ENCODE measurements around the gene SMG9. TPM values are rescaled to one million over a fixed set of nuclear protein-coding genes. Genes with fewer than 3 reads are reported as not detected.

SMG9 gene
- total and polyA plus RNA-seq, 2 of the 13 experiments (the other 11 are each of a cell fraction or from before 2014, with no cell fraction given): 16.1 to 18.7 TPM

GRCh38 chr19:43804432-43804831 is 49.7 kb upstream of the SMG9 start:
- Histone ChIP-seq H3K79me2 (ENCODE audit: insufficient read depth, low read length) (no peaks in the 10 kb centered on the region), H3K27ac (ENCODE audit: extremely low read length, insufficient read depth, low read length) (no peak overlapping the region), H3K9me3 (ENCODE audit: low read length) (no peaks in the 10 kb centered on the region), H4K20me1 (ENCODE audit: insufficient read depth, low read length) (no peaks in the 10 kb centered on the region), H3K4me3 (replicated peaks in 1 of 3; ENCODE audit: insufficient read depth in 1 of 3, low read depth in 2 of 3, low read length in 3 of 3) (no peak overlapping the region), H3K4me1 (ENCODE audit: insufficient read depth, low read length) (no peaks in the 10 kb centered on the region), H3K36me3 (replicated peaks in 1 of 2; ENCODE audit: control insufficient read depth in 1 of 2, insufficient read depth in 2 of 2, low read length in 2 of 2) (no peaks in the 10 kb centered on the region), H3K27me3 (ENCODE audit: control insufficient read depth in 1 of 2, insufficient read depth in 2 of 2, low read length in 2 of 2) (peaks cover 0 to 2% of the 10 kb centered on the region in 2 experiments; a peak in 2 of 5 replicates), H3K4me2 (ENCODE audit: low read depth, low read length) (no peak overlapping the region), H2AFZ (ENCODE audit: low read length) (no peak overlapping the region), H3K9ac (ENCODE audit: insufficient read depth, low read depth, low read length) (no peak overlapping the region)
- no peak for DNase-seq (ENCODE audit: low spot score)
- TF ChIP-seq ZNF883 (CRISPR knock-in tag; IDR thresholded peaks at IDR 0.05; ENCODE audit: not compliant biosample characterization): no peak
- TF ChIP-seq UBTF (CRISPR knock-in tag; IDR thresholded peaks at IDR 0.05): no peak
- TF ChIP-seq, protein P1, sequence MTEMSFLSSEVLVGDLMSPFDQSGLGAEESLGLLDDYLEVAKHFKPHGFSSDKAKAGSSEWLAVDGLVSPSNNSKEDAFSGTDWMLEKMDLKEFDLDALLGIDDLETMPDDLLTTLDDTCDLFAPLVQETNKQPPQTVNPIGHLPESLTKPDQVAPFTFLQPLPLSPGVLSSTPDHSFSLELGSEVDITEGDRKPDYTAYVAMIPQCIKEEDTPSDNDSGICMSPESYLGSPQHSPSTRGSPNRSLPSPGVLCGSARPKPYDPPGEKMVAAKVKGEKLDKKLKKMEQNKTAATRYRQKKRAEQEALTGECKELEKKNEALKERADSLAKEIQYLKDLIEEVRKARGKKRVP (CRISPR knock-in tag; IDR thresholded peaks at IDR 0.05): no peak
- TF ChIP-seq RFXANK (CRISPR knock-in tag; IDR thresholded peaks at IDR 0.05): no peak
- no peak for TF ChIP-seq ZNF501 (CRISPR knock-in tag; IDR thresholded peaks at IDR 0.05)
- no peak for TF ChIP-seq GLMP (CRISPR knock-in tag; IDR thresholded peaks at IDR 0.05; ENCODE audit: borderline replicate concordance)
- TF ChIP-seq CHD4 (IDR thresholded peaks at IDR 0.05; ENCODE audit: borderline replicate concordance, low read length): no peak
- no peak for TF ChIP-seq HOXA3 (CRISPR knock-in tag; IDR thresholded peaks at IDR 0.05)
- TF ChIP-seq MYC (CRISPR knock-in tag; IDR thresholded peaks at IDR 0.05; ENCODE audit: borderline replicate concordance): no peak
- no peak for ATAC-seq
- no peak for FAIRE-seq
- intact Hi-C loops (cut with micrococcal nuclease; ENCODE audit: unreplicated experiment) (no loop called here), in situ Hi-C loops (cut with HindIII; ENCODE audit: extremely low pct_ligation_motif_present, low pct_unique_long_range_greater_than_20kb) (no loop called here)
- BruUV-seq (replicated peaks): no TSS peak
- ChIA-PET CTCF (ENCODE audit: low intra/inter-chr PET ratio, low total read pairs) (no interaction called here), POLR2A (no interaction called here)
- WGBS (ENCODE audit: low lambda C conversion rate): 8% methylated on average over 2 of the region's 2 CpGs

Measured in HepG2 (cell line).